D721Med (cell line): Measurements from ENCODE around the gene DNASE2B.

ENCODE experiments used
- DNase-seq: peaks from one replicate; pipeline ENCODE4 v3.0.0; 2011; ENCODE audit warnings: low spot score; ENCODE audit not compliant: insufficient read length
- FAIRE-seq: peaks from 2 replicates; lab custom pipeline; 2011; peaks lifted over from hg19 to GRCh38; lab: Jason Lieb, UNC
- TF ChIP-seq, protein P1 (sequence below): IDR thresholded peaks from 2 replicates; pipeline ENCODE4 v1.5.1; 2012; ENCODE audit warnings: mild to moderate bottlenecking, control low read depth; ENCODE audit not compliant: insufficient read depth; ENCODE audit errors: missing control alignments

DNASE2B gene

DNA sequence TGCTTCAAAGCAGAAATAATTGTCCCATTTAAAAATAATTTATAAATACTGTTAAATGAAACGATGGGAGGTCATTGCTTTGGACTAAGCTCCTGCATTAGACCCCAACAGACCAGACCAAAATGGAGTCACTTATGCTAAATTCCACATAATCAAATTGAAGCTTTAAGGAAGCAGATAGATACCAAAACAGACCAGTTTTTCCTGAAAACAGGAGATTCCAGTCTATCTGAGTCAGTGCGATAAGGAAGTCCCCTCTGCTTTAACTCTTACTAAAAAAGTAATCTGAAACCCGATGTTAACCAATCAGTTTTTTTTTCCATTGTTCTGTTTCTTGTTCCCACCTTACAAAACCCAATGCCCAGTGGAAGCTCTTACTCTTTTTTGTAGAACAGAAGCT, 16.2 kb upstream of the DNASE2B start:
- TF ChIP-seq, protein P1, sequence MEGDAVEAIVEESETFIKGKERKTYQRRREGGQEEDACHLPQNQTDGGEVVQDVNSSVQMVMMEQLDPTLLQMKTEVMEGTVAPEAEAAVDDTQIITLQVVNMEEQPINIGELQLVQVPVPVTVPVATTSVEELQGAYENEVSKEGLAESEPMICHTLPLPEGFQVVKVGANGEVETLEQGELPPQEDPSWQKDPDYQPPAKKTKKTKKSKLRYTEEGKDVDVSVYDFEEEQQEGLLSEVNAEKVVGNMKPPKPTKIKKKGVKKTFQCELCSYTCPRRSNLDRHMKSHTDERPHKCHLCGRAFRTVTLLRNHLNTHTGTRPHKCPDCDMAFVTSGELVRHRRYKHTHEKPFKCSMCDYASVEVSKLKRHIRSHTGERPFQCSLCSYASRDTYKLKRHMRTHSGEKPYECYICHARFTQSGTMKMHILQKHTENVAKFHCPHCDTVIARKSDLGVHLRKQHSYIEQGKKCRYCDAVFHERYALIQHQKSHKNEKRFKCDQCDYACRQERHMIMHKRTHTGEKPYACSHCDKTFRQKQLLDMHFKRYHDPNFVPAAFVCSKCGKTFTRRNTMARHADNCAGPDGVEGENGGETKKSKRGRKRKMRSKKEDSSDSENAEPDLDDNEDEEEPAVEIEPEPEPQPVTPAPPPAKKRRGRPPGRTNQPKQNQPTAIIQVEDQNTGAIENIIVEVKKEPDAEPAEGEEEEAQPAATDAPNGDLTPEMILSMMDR, result no peak
- FAIRE-seq, result no peak
- no peak for DNase-seq

DNA sequence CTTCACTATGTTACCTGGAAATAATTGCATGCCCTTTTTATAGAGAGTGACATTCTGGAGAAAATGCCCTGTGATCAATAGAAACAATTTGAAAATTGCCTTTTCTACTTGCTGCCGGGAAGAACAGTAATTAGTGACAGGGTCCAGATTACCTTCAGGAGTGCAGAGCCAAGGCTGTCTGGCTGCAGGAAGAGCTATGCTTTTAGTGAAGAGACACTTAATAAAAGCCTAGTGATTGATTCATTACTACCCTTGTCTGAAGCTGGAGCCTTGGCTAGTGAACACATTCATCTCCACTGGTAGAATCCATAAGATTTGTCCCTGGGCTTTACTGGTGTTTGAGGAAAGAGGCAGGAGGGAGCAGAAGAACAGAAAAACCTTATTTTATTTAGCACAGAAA, 12.9 kb upstream of the DNASE2B start:
- no peak for DNase-seq
- no peak for FAIRE-seq
- TF ChIP-seq, protein P1, result no peak

DNA sequence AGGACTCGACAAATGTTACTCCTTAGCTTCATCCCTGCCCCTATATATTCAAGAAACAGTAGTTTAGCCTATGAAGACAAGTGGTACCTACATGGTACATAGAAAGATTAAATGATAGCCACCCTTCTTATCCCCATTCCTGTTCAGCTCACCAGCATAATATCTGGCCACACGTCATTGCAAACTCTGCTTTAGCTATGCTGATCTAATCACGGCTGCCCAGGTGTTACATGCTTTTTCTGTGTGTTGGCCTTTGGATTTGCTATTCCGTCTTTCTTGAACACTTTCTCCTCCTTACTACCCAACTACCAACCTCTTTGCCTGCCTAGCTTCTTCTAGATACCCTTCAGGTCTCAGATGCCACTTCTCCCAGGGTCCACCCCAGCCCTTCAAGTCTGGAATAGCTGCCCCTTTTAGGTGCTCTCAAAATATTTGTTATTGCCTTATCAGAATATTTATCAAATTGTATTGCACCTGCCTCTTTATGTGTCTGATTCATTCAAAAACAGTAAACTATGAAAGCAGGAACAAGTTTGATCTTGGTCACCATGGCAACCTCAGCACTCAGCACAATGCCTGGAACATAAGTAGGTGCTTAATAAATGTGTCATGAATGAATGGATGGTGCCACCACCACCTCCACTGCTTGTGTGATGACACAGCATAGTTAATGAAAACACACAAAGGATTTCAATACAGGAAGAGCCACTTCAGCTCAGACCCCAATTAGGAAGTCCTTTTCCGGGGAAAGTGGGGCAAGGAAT, 11.4 kb upstream of the DNASE2B start:
- no peak for DNase-seq
- FAIRE-seq, result no peak
- TF ChIP-seq, protein P1, result no peak

DNA sequence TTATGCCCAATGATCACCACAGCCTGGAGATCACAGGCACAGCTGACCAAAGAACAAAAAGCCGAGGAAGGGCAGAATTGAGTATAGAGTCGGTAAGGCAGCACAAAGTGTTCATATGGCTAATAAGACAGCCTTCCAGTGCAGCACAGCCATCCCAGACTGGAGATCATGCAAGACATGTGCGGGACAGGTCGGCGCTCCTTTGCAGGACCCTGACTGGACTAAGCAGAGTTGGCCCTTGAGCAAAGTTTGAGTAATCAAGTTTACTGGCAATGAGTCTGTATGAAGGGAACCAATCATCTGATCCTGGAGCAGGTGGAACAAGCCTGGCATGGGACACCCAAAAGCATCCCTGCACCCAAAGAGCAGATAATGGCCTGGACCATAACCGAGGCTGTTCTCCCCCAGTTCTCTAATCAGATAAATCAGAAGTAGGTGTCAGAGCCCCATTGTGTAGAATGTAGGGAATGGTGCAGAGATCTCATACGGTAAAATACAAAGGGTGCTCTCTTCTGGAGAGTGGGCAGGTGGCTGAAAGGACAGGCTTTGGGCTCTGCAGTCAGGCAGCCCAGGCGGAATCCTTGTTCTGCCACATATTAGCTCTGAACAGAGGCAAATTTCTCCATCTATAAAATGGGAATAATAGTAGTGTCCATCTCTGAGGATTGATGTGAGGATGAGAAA, 10.7 kb upstream of the DNASE2B start:
- DNase-seq (no peak), FAIRE-seq (no peak)
- TF ChIP-seq, protein P1, result peak; percentile 10

DNA sequence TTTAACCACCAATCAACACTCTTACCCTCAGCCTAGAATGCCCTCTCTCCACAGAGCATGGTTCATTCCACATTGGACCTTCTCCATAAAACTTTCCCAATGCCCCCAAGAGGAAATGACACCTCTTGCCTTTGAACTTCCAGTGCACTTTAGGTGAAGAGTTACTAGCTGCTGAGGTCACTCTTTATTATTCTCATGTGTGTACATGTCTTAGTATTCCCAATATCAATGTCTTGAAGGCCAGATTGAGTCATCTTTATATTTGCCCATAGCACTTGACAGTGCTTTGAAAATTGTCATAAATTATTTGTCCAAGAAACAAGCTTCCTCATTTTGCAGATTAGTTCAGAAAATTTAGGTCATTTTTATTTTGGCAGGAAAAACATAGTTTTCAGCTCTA, 8.1 kb upstream of the DNASE2B start:
- DNase-seq (no peak), FAIRE-seq (no peak)
- TF ChIP-seq, protein P1, result no peak

DNA sequence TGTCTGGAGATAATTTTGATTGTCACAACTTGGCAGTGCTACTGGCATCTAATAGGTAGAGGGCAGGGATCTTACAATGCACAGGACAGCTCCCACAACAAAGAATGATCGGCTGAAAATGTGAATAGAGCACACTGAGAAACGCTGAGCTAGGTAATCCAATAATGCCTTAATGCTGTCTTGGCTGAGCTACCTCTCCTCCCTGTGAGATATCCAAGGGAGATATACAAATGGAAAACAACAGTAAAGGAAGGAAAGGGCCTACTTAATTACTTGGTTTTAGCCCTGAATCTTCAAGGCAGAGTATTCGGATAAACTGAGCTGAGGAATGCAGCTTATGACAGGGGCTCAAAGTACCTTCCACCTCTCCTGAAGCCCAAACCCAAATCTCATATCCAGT, 2.9 kb downstream of the DNASE2B start:
- TF ChIP-seq, protein P1, result no peak
- FAIRE-seq (no peak), DNase-seq (no peak)

DNA sequence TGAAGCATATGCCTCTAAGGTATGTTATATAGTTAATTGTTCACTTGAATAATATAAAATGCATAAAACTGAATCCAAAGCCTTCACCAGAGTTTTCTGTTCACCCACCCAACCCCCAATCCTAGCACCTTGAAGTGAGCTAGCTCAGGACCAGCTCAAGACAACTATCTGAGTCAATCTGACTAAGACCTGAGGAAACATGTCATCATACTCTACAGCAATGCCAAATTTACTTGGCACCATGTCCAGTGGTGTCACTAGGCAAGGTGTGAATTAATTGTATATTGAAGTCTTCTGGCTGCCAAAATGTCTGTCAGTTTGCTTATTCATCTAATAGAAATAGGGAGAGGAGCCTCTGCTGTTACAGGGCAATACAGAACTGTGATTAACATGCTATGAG, 3.8 kb downstream of the DNASE2B start:
- TF ChIP-seq, protein P1, result no peak
- no peak for DNase-seq
- FAIRE-seq, result no peak
